ENCODE data around the gene ZNF500.
A peak's percentile ranks its signal among the peaks of the same experiment; 100 is the strongest.

ZNF500 gene

GRCh38 chr16:4766875-4767628, at the start of gene ZNF500:
Gene ZNF500 (minus strand): TSS chr16:4767162. CDS start chr16:4765978, 1,184 bp downstream.
- FAIRE-seq, result peak; percentile 97
- peak; percentile 97 for DNase-seq (ENCODE audit: low spot score)

GRCh38 chr16:4814542-4815173, 47.7 kb upstream of the ZNF500 start:
- FAIRE-seq, result no peak
- no peak for DNase-seq (ENCODE audit: low spot score)

GRCh38 chr16:4814046-4814445, 47.1 kb upstream of the ZNF500 start:
- no peak for DNase-seq (ENCODE audit: low spot score)
- FAIRE-seq, result no peak

GRCh38 chr16:4813251-4814003, 46.5 kb upstream of the ZNF500 start:
- no peak for DNase-seq (ENCODE audit: low spot score)
- FAIRE-seq, result no peak

GRCh38 chr16:4811773-4812172, 44.8 kb upstream of the ZNF500 start:
- DNase-seq (ENCODE audit: low spot score), result no peak
- no peak for FAIRE-seq

DNA sequence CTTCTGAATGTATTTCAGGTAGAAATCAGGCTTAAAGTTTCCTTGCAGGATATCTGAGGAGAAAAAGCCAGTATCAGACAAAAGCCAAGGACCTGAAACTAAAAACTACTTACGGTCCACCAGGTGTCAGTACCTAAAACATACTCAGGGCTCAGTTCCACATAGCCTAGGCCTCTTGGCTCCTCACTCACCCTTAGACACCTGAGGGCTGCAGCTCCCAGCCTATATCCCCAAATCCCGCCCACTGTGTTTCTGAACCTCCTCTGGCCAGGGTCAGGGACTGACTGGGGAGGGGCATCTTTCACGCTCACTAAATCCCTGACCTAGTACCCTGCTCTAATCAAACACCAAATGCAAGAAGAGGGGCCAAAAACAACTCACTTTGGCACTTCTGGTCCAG, 44.3 kb upstream of the ZNF500 start:
- DNase-seq (ENCODE audit: low spot score), result no peak
- FAIRE-seq, result no peak

GRCh38 chr16:4806280-4806679, 39.3 kb upstream of the ZNF500 start:
- no peak for FAIRE-seq
- no peak for DNase-seq (ENCODE audit: low spot score)

DNA sequence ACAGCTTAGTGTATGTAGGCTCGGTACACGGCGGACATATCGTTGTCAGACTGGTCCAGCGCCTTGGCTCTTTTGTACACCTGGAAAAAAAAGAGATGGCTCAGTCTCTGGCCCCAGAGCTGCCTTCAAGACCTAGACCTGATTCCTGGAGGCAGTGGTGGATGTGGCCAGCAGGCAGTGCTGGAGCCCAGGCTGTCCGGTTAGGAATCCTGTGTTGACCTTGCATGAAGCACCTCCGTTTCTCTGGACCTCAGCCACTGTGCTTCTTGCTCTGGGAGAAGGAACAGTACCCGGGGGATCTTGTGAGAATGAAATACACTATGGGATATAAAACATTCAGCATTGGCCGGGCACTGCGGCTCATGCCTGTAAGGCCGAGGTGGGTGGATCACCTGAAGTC, 38.3 kb upstream of the ZNF500 start:
- DNase-seq (ENCODE audit: low spot score) (no peak), FAIRE-seq (no peak)

DNA sequence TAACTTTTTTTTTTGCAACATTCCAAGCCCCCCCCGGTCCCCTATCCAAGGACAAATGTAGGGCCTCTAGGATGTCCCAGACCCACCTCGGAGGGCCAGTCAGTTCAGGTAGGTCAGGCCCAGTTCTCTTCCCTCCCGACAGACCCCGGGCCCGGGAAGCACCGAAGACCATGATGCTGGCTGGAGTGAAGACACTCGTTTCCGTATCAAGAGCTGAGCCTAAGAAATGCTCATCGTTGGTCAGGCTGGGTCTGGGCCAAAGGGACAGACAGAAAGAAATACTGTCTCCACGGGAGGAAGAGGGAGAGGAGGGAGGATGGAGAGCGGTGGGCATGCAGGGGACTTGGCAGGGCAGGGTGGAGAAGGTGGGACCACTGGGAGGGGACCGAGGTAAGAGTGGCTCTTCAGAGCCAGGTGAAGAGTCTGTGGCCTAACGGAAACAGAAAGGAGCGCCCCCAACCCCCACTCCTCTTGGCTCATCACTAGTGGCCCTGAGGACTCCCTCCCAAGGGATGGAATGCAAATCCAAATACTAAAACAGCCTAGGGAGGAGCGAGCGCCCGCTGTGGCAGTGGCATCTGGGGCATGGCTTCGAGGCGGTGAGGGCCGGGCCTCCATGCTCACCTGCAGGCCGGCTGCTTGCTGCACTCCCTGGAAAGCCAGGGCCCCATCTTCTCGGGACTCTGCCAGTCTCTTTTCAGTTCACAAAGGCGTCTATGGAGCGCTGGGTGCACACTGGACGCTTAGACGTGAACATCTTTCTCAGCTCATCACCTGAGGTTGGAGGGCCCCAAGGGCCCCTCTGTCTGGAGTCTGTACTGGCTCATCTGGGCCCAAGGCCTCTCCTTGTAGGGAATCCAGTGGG, 37.2 kb upstream of the ZNF500 start:
- FAIRE-seq (no peak), DNase-seq (ENCODE audit: low spot score) (no peak)

GRCh38 chr16:4803401-4803844, 36.5 kb upstream of the ZNF500 start:
- no peak for DNase-seq (ENCODE audit: low spot score)

GRCh38 chr16:4802659-4803287, 35.8 kb upstream of the ZNF500 start:
- peak; percentile 94 for FAIRE-seq
- peak; percentile 99 for DNase-seq (ENCODE audit: low spot score)

More at GRCh38 chr16:4803401-4803844, 36.5 kb upstream of the ZNF500 start:
- FAIRE-seq, result no peak

DNA sequence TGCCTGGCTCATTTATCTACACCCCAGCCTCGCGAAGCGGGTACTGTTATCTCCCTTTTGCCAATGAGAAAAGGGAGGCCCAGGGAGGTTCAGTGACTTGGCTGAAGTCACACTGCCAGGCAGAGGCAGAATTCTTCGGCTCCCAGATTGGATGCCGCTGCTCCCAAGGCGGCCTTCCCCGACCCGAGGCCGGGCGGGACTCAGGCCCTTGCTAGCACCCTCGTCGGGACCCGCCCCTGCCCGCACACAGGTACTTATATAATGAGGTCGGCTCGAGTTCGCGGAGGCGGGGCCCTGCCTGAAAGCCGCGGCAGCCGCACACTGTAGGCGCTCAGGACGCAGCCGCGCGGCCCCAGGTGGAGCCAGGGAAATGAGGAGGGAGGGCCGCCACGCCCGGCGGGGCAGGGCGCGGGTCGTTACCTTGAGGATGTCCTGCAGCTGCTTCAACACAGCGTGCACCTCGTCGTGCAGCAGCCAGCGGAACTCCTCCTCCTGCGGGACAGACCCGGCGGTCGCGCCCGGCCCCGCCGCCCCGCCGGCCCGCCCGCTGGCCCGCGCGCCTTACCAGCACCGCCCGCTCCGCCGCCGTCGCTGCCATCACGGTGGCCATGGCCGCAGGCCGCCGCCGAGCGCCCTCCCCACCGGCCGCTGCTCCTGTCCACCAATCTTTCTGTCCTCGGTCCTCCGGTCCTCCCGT, 35.1 kb upstream of the ZNF500 start, which contains the start of gene ROGDI:
Gene ROGDI, minus strand, starts transcription at position 672 of the 697 bp plus-strand sequence. Its CDS starts 62 bp downstream, at position 610.
- DNase-seq (ENCODE audit: low spot score) (peak; percentile 83), FAIRE-seq (peak; percentile 65)

GRCh38 chr16:4801051-4801961, 34.3 kb upstream of the ZNF500 start:
- DNase-seq (ENCODE audit: low spot score), result peak; percentile 19
- no peak for FAIRE-seq

- FAIRE-seq (no peak), DNase-seq (ENCODE audit: low spot score) (no peak)
Observed at GRCh38 chr16:4800290-4801041, 33.5 kb upstream of the ZNF500 start.

- no peak for DNase-seq (ENCODE audit: low spot score)
- peak; percentile 69 for FAIRE-seq
Observed at GRCh38 chr16:4799171-4799855, 32.4 kb upstream of the ZNF500 start.

- no peak for DNase-seq (ENCODE audit: low spot score)
- FAIRE-seq, result no peak
Observed at GRCh38 chr16:4798456-4798855, 31.5 kb upstream of the ZNF500 start.

DNA sequence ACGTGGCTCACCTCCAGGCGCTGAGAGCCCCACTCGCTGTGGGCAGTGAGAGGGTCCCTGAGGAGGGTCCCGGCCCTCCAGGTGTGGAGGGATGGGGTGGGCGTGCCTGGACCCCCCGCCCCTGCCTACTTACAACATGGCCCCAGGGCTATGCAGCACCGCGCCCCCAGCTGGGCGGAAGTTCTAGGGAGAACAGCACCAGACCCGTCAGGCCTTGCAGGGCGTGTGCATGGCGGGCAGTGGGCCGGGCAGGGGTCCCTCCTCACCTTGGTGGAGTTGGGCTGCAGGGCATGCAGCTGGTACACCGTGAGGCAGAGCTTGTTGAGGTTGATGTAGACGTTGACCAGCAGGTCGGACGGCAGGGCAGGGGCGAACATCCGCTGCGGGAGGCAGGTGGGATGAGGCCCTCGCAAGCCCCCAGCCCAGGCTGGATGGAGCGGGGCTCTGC, 30.9 kb upstream of the ZNF500 start:
- DNase-seq (ENCODE audit: low spot score), result no peak
- FAIRE-seq, result no peak
